ENCODE results near the gene TBX2. TPM values are rescaled to one million over a fixed set of nuclear protein-coding genes. Genes with fewer than 3 reads are reported as not detected.
"Not testable (repeated sequence)": the region's sequence is repeated elsewhere in the genome, so short reads cannot be mapped to it uniquely, and the experiment has no call there.

Gene TBX2
- total RNA-seq, 1 donor from 2014 or later = 2.5 TPM

GRCh38 chr17:61436273-61436672, 36.6 kb downstream of the TBX2 start:
- no peak for DNase-seq

- no peak for DNase-seq
Observed at GRCh38 chr17:61436995-61437704, 37.5 kb downstream of the TBX2 start.

GRCh38 chr17:61440697-61441096, 41.1 kb downstream of the TBX2 start:
- DNase-seq = no peak

GRCh38 chr17:61441507-61441906, 41.9 kb downstream of the TBX2 start:
- DNase-seq = not testable (repeated sequence)

GRCh38 chr17:61442136-61442775, 42.6 kb downstream of the TBX2 start:
- no peak for DNase-seq

GRCh38 chr17:61442878-61443474, 43.3 kb downstream of the TBX2 start:
- DNase-seq = no peak

GRCh38 chr17:61443475-61443882, 43.8 kb downstream of the TBX2 start:
- DNase-seq = no peak

GRCh38 chr17:61444075-61444474, 44.4 kb downstream of the TBX2 start:
- no peak for DNase-seq

- DNase-seq = no peak
Observed at GRCh38 chr17:61444831-61445230, 45.2 kb downstream of the TBX2 start.

- no peak for DNase-seq
Observed at GRCh38 chr17:61447358-61447757, 47.7 kb downstream of the TBX2 start.

- no peak for DNase-seq
Observed at GRCh38 chr17:61448042-61448441, 48.4 kb downstream of the TBX2 start.

- DNase-seq = not testable (repeated sequence)
Observed at GRCh38 chr17:61449140-61449539, 49.5 kb downstream of the TBX2 start.

GRCh38 chr17:61449707-61450640, 50.3 kb downstream of the TBX2 start:
- no peak for DNase-seq

- no peak for DNase-seq
Observed at GRCh38 chr17:61450641-61451537, 51.2 kb downstream of the TBX2 start.

- no peak for DNase-seq
Observed at GRCh38 chr17:61451538-61452300, 52.1 kb downstream of the TBX2 start.

GRCh38 chr17:61452301-61453290, 53.0 kb downstream of the TBX2 start, which contains the start of gene TBX4:
TBX4 (plus strand) TSS chr17:61452422; CDS start chr17:61456491, 4,069 bp downstream.
- no peak for DNase-seq

GRCh38 chr17:61453566-61454380, 54.1 kb downstream of the TBX2 start:
- no peak for DNase-seq
